HG03095 (cell line): ENCODE results near the gene C1QTNF8.

Experiments
- ATAC-seq: cut with Tn5 transposase; IDR thresholded peaks from one replicate; pipeline ENCODE4 v1.9.1; 2021; ENCODE audit warnings: moderate library complexity; ENCODE audit not compliant: unreplicated experiment

Gene C1QTNF8

DNA sequence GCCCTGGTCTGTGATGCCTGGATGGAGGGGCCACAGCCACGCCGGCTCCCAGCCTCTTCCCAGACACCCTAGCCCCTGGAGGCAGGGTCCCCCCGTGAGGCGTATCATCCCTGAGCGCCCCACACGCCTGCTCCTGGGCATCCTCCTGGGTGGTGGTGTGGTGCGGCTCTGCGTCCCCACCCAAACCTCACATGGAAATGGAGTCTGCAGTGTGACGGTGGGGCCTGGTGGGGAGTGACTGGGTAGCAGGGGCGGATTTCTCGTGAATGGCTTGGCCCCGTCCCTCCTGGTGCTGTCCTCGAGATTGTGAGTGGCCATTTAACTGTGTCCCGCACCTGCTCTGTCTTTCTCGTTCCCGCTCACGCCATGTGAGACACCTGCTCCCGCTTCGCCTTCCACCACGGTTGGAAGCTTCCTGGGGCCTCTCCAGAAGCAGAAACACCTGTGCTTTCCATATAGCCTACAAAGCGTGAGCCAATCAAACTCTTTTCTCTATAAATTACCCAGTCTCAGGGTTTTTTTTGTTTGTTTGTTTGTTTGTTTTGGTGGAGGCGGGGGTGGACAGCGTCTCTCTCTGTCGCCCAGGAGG lies 29.4 kb downstream of the C1QTNF8 start:
- ATAC-seq, result no peak

DNA sequence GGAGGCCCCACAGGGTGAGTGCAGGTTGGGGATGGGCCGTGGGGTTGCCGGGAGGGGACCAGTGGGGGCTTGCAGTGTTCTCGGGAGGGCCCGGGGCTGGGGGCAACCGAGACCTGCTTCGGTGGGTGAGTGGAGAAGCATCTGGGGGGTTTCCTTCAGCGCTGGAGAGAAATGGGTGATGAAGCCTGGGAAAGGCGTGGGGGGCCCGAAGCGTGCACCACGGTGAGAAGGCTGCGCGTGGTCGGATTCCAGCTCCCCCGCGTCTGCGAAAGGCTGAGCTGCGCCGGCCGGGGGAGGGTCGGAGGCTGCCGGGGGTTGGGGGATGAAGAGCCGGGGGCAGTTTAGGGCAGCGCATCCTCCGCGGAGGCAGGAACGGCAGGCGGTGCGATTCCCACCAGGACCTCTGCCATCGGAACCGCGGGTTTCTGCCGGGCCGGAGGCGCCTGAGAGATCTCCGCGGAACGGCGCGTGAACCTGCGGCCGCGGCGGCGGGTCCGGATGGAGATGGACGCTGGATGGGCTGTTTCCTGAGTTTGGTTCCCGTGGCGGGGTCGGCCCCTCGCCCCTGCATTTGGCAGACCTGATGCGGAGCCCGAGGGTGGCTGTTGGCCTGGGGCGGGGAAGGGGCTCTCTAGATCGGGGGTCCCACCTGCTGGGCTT lies 30.4 kb downstream of the C1QTNF8 start:
- no peak for ATAC-seq

DNA sequence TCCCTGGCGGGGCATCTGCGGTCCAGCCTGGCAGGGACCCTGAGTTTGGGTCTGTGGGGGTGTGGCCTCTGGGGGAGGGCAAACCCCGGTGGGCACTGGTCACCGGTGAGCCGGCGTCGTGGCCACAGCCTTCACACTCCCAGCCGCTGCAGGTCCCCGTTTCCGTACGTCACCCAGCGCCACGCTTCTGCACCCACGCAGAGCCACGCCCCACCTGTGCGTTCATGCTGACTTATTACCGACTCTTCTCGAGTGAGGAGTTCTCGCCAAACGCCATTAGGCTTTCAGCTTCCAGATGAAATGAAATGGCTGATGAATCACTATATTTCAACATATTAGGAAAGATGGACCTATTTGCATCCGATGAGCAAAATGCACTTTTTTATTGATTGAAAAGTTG lies 32.3 kb downstream of the C1QTNF8 start:
- ATAC-seq, result no peak

GRCh38 chr16:1062895-1063294 lies 33.1 kb downstream of the C1QTNF8 start:
- ATAC-seq, result no peak

- ATAC-seq, result no peak
Observed at GRCh38 chr16:1061769-1062505, 34.1 kb downstream of the C1QTNF8 start.

DNA sequence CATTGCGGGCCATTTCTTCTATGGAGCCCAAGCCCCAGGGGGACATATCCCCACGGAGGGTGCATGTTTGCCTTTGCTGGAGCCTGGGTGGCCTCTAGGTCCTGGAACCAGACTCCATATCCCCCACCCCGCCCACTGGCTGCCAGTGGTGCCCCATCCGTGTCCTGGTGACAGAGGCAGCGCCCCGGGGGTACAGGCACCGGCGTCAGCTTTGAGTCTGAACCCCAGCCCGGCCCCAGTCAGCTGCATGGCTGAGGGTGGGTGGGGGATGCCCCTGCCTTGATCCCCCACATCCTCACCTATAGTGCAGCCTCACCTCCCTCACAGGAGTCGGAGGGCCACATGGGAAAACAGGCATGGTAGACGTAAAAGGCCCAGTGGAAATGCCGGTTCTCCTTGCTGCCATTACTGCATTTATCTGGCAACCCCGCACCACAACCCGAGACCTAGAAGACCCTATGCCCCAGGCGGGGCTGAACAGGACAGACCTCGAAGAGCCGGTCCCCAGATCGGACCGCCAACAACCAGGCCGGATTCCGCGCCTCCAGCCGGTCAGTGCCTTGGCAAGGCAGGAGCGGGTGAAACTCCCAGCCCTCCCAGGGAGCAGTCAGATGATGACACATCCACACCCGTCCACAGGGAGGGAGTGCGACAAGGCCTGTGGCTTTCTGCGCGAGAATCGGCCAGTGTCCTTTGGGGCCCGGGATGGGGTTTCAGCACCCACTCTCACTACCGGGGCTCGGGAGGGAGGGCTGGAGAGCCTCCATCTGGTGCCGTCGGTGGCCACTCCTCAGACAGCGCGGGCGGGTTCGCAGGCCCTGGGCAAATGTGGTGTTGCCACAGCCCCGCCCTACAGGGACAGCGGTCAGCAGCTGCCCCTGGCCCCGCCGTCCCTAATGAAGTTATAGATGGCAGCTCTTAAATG lies 35.4 kb downstream of the C1QTNF8 start:
- no peak for ATAC-seq

GRCh38 chr16:1059310-1059709 lies 36.7 kb downstream of the C1QTNF8 start:
- ATAC-seq, result no peak

DNA sequence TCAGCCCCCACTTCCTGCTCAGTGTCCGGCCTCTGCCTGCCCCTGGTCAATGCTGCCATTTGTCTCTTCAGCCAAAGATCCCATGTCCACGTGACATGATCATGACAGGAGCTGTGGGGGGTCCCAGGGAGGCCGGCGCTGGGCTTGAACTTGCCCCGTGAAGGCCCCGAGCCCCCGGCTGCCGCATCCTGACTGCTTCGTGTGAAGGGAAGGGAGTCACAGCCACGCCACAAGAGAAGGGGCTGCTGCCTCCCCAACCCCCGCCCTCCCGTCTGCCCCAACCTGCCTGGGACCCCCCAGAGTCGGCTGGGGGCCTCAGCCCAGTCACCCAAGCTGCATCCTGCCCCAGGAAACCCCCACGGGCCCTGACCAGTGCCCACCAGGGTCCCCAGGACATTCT lies 37.8 kb downstream of the C1QTNF8 start:
- no peak for ATAC-seq

GRCh38 chr16:1057252-1057932 lies 38.7 kb downstream of the C1QTNF8 start:
- ATAC-seq, result no peak

- no peak for ATAC-seq
Observed at GRCh38 chr16:1056196-1056595, 39.8 kb downstream of the C1QTNF8 start.

DNA sequence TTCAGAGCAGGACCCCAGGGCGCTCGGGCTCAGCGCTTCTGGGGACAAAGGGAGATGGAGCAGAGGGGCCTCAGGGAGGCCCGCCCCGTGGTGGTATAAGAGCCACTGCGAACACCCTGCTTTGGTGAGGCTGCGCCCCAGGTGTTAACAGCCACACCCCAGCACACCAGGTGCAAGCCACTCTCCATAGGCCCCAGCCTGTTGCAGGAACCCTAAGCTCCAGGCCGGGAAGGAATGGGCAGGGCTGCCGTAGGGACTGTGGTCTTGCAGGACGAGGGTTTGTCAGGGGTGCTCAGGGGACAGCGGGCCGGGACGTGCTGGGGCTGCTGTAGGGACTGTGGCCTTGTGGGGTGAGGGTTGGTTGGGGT lies 40.5 kb downstream of the C1QTNF8 start:
- no peak for ATAC-seq

- ATAC-seq, result no peak
Observed at GRCh38 chr16:1054660-1055556, 41.1 kb downstream of the C1QTNF8 start.

GRCh38 chr16:1053700-1054368 lies 42.2 kb downstream of the C1QTNF8 start:
- no peak for ATAC-seq

DNA sequence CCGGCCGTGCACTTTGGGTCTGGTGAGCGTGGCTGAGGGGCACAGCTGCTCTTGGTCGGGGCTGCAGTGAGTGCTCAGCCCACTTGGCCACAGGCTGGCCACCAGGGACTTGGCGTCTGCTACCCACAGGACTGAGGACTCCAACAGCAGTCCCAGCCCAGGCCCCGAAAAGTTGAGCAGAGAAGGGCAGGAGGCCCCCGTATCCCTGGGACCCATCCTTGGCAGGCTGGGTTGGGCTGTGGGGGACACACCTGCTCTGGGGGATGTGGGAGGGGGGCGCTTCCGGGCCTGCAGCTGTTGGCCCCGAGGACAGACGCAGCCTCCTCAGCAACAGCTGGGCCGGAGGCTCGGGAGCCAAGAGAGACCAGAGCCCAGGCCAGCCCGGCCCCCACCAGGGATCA lies 42.9 kb downstream of the C1QTNF8 start:
- ATAC-seq, result no peak

- no peak for ATAC-seq
Observed at GRCh38 chr16:1052721-1053120, 43.3 kb downstream of the C1QTNF8 start.

- ATAC-seq, result no peak
Observed at GRCh38 chr16:1051446-1051845, 44.6 kb downstream of the C1QTNF8 start.

GRCh38 chr16:1050921-1051320 lies 45.1 kb downstream of the C1QTNF8 start:
- no peak for ATAC-seq

- no peak for ATAC-seq
Observed at GRCh38 chr16:1050516-1050915, 45.5 kb downstream of the C1QTNF8 start.

- no peak for ATAC-seq
Observed at GRCh38 chr16:1049976-1050247, 46.1 kb downstream of the C1QTNF8 start.
